Neuron (in vitro differentiated cells): ENCODE results near the gene PSMC3IP.

Source experiments
- H2AFZ ChIP-seq: one replicate; pipeline ENCODE4 v1.6.1; 2013; ENCODE audit warnings: low read depth, mild to moderate bottlenecking, inconsistent platforms, low read length, moderate library complexity
- H3K27me3 ChIP-seq: one replicate; pipeline ENCODE4 v1.6.1; 2013; ENCODE audit warnings: low read length; ENCODE audit not compliant: insufficient read depth
- H3K36me3 ChIP-seq: one replicate; pipeline ENCODE4 v1.6.1; 2013; ENCODE audit warnings: low read length; ENCODE audit not compliant: insufficient read depth
- H3K4me1 ChIP-seq: one replicate; pipeline ENCODE4 v1.6.1; 2013; ENCODE audit warnings: low read length; ENCODE audit not compliant: insufficient read depth
- H3K4me3 ChIP-seq: 2 replicates; pipeline ENCODE4 v1.5.1; 2013; ENCODE audit warnings: mild to moderate bottlenecking, low read length, moderate library complexity
- H3K9me3 ChIP-seq: one replicate; pipeline ENCODE4 v1.6.1; 2013; ENCODE audit warnings: low read length

PSMC3IP gene

GRCh38 chr17:42578282-42578869, 847 bp upstream of the PSMC3IP start:
- peak overlapping the region; percentile 83 for H3K4me3 ChIP-seq
- peaks cover 23% of the 10 kb centered on the region for H3K4me1 ChIP-seq
- peak overlapping the region; percentile 74 for H2AFZ ChIP-seq
- peaks cover 64% of the 10 kb centered on the region for H3K36me3 ChIP-seq
- no peaks in the 10 kb centered on the region for H3K27me3 ChIP-seq
- H3K9me3 ChIP-seq = no peaks in the 10 kb centered on the region

GRCh38 chr17:42577140-42577531, 393 bp downstream of the PSMC3IP start:
- H3K27me3 ChIP-seq = no peaks in the 10 kb centered on the region
- no peaks in the 10 kb centered on the region for H3K9me3 ChIP-seq
- peaks cover 23% of the 10 kb centered on the region for H3K4me1 ChIP-seq
- peak overlapping the region; percentile 83 for H3K4me3 ChIP-seq
- peaks cover 63% of the 10 kb centered on the region for H3K36me3 ChIP-seq
- H2AFZ ChIP-seq = no peak overlapping the region

- Histone ChIP-seq H3K4me1 (peaks cover 23% of the 10 kb centered on the region), H3K4me3 (no peak overlapping the region), H2AFZ (no peak overlapping the region), H3K36me3 (peaks cover 60% of the 10 kb centered on the region), H3K27me3 (no peaks in the 10 kb centered on the region), H3K9me3 (no peaks in the 10 kb centered on the region)
These were observed 3.1 kb downstream of the PSMC3IP start for GRCh38 chr17:42574463-42574862.

GRCh38 chr17:42573095-42573494, 4.4 kb downstream of the PSMC3IP start:
- Histone ChIP-seq H2AFZ (no peak overlapping the region), H3K9me3 (no peaks in the 10 kb centered on the region), H3K27me3 (no peaks in the 10 kb centered on the region), H3K4me1 (peaks cover 20% of the 10 kb centered on the region), H3K4me3 (no peak overlapping the region), H3K36me3 (peaks cover 67% of the 10 kb centered on the region)

- Histone ChIP-seq H3K4me1 (peaks cover 20% of the 10 kb centered on the region), H3K36me3 (peaks cover 67% of the 10 kb centered on the region), H3K9me3 (no peaks in the 10 kb centered on the region), H2AFZ (no peak overlapping the region), H3K4me3 (no peak overlapping the region), H3K27me3 (no peaks in the 10 kb centered on the region)
These were observed 5.9 kb downstream of the PSMC3IP start for GRCh38 chr17:42571435-42572225.

- H3K9me3 ChIP-seq = no peaks in the 10 kb centered on the region
- H2AFZ ChIP-seq = no peak overlapping the region
- H3K4me1 ChIP-seq = peaks cover 16% of the 10 kb centered on the region
- H3K27me3 ChIP-seq = no peaks in the 10 kb centered on the region
- peaks cover 60% of the 10 kb centered on the region for H3K36me3 ChIP-seq
- H3K4me3 ChIP-seq = no peak overlapping the region
These were observed 9.0 kb downstream of the PSMC3IP start for GRCh38 chr17:42568341-42569111.

GRCh38 chr17:42566883-42567573, 10.5 kb downstream of the PSMC3IP start, which contains the start of gene MLX:
TSS of gene MLX (plus strand) at chr17:42567100. CDS start at chr17:42567125, 25 bp downstream.
- H3K4me1 ChIP-seq = peaks cover 26% of the 10 kb centered on the region
- peaks cover 47% of the 10 kb centered on the region for H3K36me3 ChIP-seq
- H3K9me3 ChIP-seq = no peaks in the 10 kb centered on the region
- H3K27me3 ChIP-seq = no peaks in the 10 kb centered on the region
- peak within 1 kb of the TSS; percentile 62 for H3K4me3 ChIP-seq
- H2AFZ ChIP-seq = peak within 1 kb of the TSS; percentile 4

GRCh38 chr17:42566215-42566882, 11.2 kb downstream of the PSMC3IP start:
- Histone ChIP-seq H3K9me3 (no peaks in the 10 kb centered on the region), H3K36me3 (peaks cover 40% of the 10 kb centered on the region), H3K4me3 (peak overlapping the region; percentile 62), H3K27me3 (no peaks in the 10 kb centered on the region), H2AFZ (peak overlapping the region; percentile 4), H3K4me1 (peaks cover 26% of the 10 kb centered on the region)

GRCh38 chr17:42565523-42566214, 11.9 kb downstream of the PSMC3IP start:
- Histone ChIP-seq H3K36me3 (peaks cover 38% of the 10 kb centered on the region), H3K27me3 (no peaks in the 10 kb centered on the region), H3K4me1 (peaks cover 26% of the 10 kb centered on the region), H3K4me3 (no peak overlapping the region), H2AFZ (no peak overlapping the region), H3K9me3 (no peaks in the 10 kb centered on the region)

GRCh38 chr17:42564815-42565522, 12.6 kb downstream of the PSMC3IP start:
- Histone ChIP-seq H3K36me3 (peaks cover 34% of the 10 kb centered on the region), H3K27me3 (no peaks in the 10 kb centered on the region), H3K9me3 (no peaks in the 10 kb centered on the region), H2AFZ (no peak overlapping the region), H3K4me1 (peaks cover 26% of the 10 kb centered on the region), H3K4me3 (no peak overlapping the region)

GRCh38 chr17:42563950-42564349, 13.6 kb downstream of the PSMC3IP start:
- Histone ChIP-seq H2AFZ (no peak overlapping the region), H3K9me3 (no peaks in the 10 kb centered on the region), H3K4me1 (peaks cover 26% of the 10 kb centered on the region), H3K27me3 (no peaks in the 10 kb centered on the region), H3K36me3 (peaks cover 25% of the 10 kb centered on the region), H3K4me3 (no peak overlapping the region)
